Body of pancreas (tissue), 4 donors: ENCODE results near the gene KIF1B. TPM values are rescaled to one million over a fixed set of nuclear protein-coding genes. Genes with fewer than 3 reads are reported as not detected.

Experiments
- ATAC-seq: fragments of 150-250 bp; one replicate; pipeline ENCODE4 v1.9.1; 2016
- DNase-seq, 4 donors: peaks; one replicate each; pipeline ENCODE4 v3.0.0-alpha.2; 2019
- H3K27ac ChIP-seq, 4 donors: fragments of 200-600 bp; sonication (generic); 1 replicate in 3 of 4; 2 replicates in 1 of 4; pipeline versions ENCODE4 v1.5.1 to v1.6.1; 2016 to 2019; ENCODE audit warnings: mild to moderate bottlenecking in 1 of 4, mixed read lengths in 1 of 4, moderate library complexity in 1 of 4
- H3K27me3 ChIP-seq, 2 donors: fragments of 200-600 bp; sonication (generic); one replicate each; pipeline ENCODE4 v1.6.0; 2016; ENCODE audit warnings: mild to moderate bottlenecking in 1 of 2
- H3K36me3 ChIP-seq, 2 donors: fragments of 200-600 bp; sonication (generic); replicated peaks in 1 of 2; 2 replicates each; pipeline ENCODE4 v1.5.1; 2016; ENCODE audit warnings: low read depth in 2 of 2; ENCODE audit not compliant: insufficient read depth in 1 of 2
- H3K4me1 ChIP-seq: fragments of 200-600 bp; sonication (generic); one replicate; pipeline ENCODE4 v1.6.0; 2016
- H3K4me3 ChIP-seq, 2 donors: fragments of 200-600 bp; sonication (generic); 1 replicate in 1 of 2; 2 replicates in 1 of 2; pipeline ENCODE4 v1.5.1; 2016 to 2019
- H3K9me3 ChIP-seq, 3 donors: fragments of 200-600 bp; sonication (generic); 1 replicate in 2 of 3; 2 replicates in 1 of 3; pipeline ENCODE4 v1.5.1; 2016
- CTCF ChIP-seq, 7 experiments: fragments of 450-650 bp in 4 of 7; fragments of 200-600 bp in 3 of 7; sonication (generic) in 3 of 7; IDR thresholded peaks; one replicate each; pipeline ENCODE4 v1.5.1; 2016 to 2019; ENCODE audit warnings: antibody characterized with exemption in 7 of 7
- POLR2A ChIP-seq, 3 donors: fragments of 450-650 bp; IDR thresholded peaks; one replicate each; pipeline ENCODE4 v1.6.1; 2016; ENCODE audit warnings: antibody characterized with exemption in 3 of 3, mild to moderate bottlenecking in 2 of 3
- WGBS, 2 donors: methylation state at CpG; one replicate each; pipeline ENCODE4 v1.1.5; 2017; 5-methylcytosine and 5-hydroxymethylcytosine counted together
- intact Hi-C: fragments of 100-400 bp; cut with DNase I; formaldehyde crosslinking; loops from one replicate; pipeline ENCODE4 v1.15.1; 2023
- total RNA-seq, 2 donors: library from RNA; depleted of rRNA; stranded (reverse); fragments of >200 nt; gene quantifications; one replicate each; pipeline ENCODE4 v1.1.0, GENCODE V29; 2016

The KIF1B gene
- total RNA-seq, 2 donors from 2014 or later: 39.2 to 46.8 TPM

DNA sequence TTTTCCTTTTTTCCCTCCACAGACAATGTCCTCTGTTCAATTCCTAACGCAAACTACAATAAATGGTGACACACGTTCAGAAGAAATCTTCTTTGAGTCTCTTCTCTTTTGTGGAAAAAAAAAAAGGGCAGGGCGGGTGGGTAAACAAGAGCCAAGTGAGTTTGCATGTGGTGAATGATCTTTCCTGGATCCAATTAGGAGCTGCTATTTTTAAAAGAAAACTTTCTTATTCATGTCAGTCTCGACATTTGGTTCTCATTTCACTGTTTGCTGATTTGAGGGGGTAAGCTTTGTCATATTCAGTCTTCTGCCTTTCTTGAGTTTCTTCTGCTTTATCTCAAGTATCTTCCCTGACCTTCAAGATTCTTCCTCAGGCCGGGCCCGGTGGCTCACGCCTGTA lies 29.2 kb upstream of the KIF1B start:
- 87 to 95% methylated on average over 7 of the region's 7 CpGs for WGBS, 2 donors
- intact Hi-C loops: no loop called here
- TF ChIP-seq POLR2A (IDR thresholded peaks at IDR 0.05): no peak
- no peak for TF ChIP-seq CTCF (IDR thresholded peaks at IDR 0.05)
- no peak overlapping the region for H3K4me3 ChIP-seq
- H3K27me3 ChIP-seq: no peaks in the 10 kb centered on the region
- ATAC-seq (no peak), DNase-seq (no peak)
- no peaks in the 10 kb centered on the region for H3K4me1 ChIP-seq
- no peaks in the 10 kb centered on the region for H3K9me3 ChIP-seq
- H3K27ac ChIP-seq: no peak overlapping the region
- peaks cover 18 to 24% of the 10 kb centered on the region in 2 donors for H3K36me3 ChIP-seq

GRCh38 chr1:10185759-10186158 lies 24.6 kb upstream of the KIF1B start:
- Histone ChIP-seq H3K4me3 (no peak overlapping the region), H3K9me3 (no peaks in the 10 kb centered on the region), H3K4me1 (no peaks in the 10 kb centered on the region), H3K27ac (no peak overlapping the region), H3K27me3 (no peaks in the 10 kb centered on the region), H3K36me3 (peaks cover 2 to 3% of the 10 kb centered on the region in 2 donors)
- intact Hi-C loops: no loop called here
- DNase-seq (no peak), ATAC-seq (no peak)
- TF ChIP-seq CTCF (IDR thresholded peaks at IDR 0.05): no peak
- no peak for TF ChIP-seq POLR2A (IDR thresholded peaks at IDR 0.05)
- WGBS, 2 donors: 88 to 93% methylated on average over 2 of the region's 2 CpGs

GRCh38 chr1:10186331-10187025 lies 23.9 kb upstream of the KIF1B start:
- Histone ChIP-seq H3K27me3 (no peaks in the 10 kb centered on the region), H3K4me1 (no peaks in the 10 kb centered on the region), H3K4me3 (no peak overlapping the region), H3K27ac (no peak overlapping the region), H3K36me3 (no peaks in the 10 kb centered on the region), H3K9me3 (no peaks in the 10 kb centered on the region)
- ATAC-seq (no peak), DNase-seq (no peak)
- WGBS, 2 donors: 83 to 90% methylated on average over 12 of the region's 12 CpGs
- no peak for TF ChIP-seq CTCF (IDR thresholded peaks at IDR 0.05)
- no peak for TF ChIP-seq POLR2A (IDR thresholded peaks at IDR 0.05)
- intact Hi-C loops: no loop called here

- no peaks in the 10 kb centered on the region for H3K9me3 ChIP-seq
- 97 to 100% methylated on average over 4 of the region's 4 CpGs for whole genome bisulfite sequencing, 2 donors
- TF ChIP-seq POLR2A (IDR thresholded peaks at IDR 0.05): no peak
- no peak for TF ChIP-seq CTCF (IDR thresholded peaks at IDR 0.05)
- no peaks in the 10 kb centered on the region for H3K27me3 ChIP-seq
- H3K4me3 ChIP-seq: no peak overlapping the region
- no peaks in the 10 kb centered on the region for H3K36me3 ChIP-seq
- intact Hi-C loops: no loop called here
- no peaks in the 10 kb centered on the region for H3K4me1 ChIP-seq
- DNase-seq (no peak), ATAC-seq (no peak)
- no peak overlapping the region for H3K27ac ChIP-seq
These were observed 23.4 kb upstream of the KIF1B start for GRCh38 chr1:10187026-10187334.

- Histone ChIP-seq H3K27ac (no peak overlapping the region), H3K4me3 (no peak overlapping the region), H3K4me1 (no peaks in the 10 kb centered on the region), H3K27me3 (no peaks in the 10 kb centered on the region), H3K36me3 (no peaks in the 10 kb centered on the region), H3K9me3 (no peaks in the 10 kb centered on the region)
- intact Hi-C loops: no loop called here
- no peak for ATAC-seq
- TF ChIP-seq CTCF (IDR thresholded peaks at IDR 0.05) (no peak), POLR2A (IDR thresholded peaks at IDR 0.05) (no peak)
- 93 to 100% methylated on average over 2 of the region's 2 CpGs for WGBS, 2 donors
- DNase-seq: no peak
These were observed 22.2 kb upstream of the KIF1B start for GRCh38 chr1:10188133-10188650.
